Neural cell (in vitro differentiated cells): ENCODE measurements around the gene NPAS2.

ENCODE experiments used
- CTCF ChIP-seq: fragments of 450-650 bp; IDR thresholded peaks from 2 replicates; pipeline ENCODE4 v1.5.1; 2014; ENCODE audit warnings: antibody characterized with exemption, mild to moderate bottlenecking, moderate library complexity; ENCODE audit not compliant: poor library complexity, severe bottlenecking
- REST ChIP-seq: IDR thresholded peaks from 2 replicates; pipeline ENCODE4 v1.6.1; 2012; ENCODE audit warnings: borderline replicate concordance

GRCh38 chr2:101003278-101003775 is 183.4 kb downstream of the NPAS2 start:
- TF ChIP-seq REST (no peak), CTCF (no peak)
